HG03432 (cell line): ENCODE data around the gene TOR1B.
"Not testable (repeated sequence)": the region's sequence is repeated elsewhere in the genome, so short reads cannot be mapped to it uniquely, and the experiment has no call there.

ENCODE experiments used
- ATAC-seq: cut with Tn5 transposase; IDR thresholded peaks from one replicate; pipeline ENCODE4 v1.9.1; 2021; ENCODE audit warnings: mild to moderate bottlenecking, moderate library complexity; ENCODE audit not compliant: unreplicated experiment

Gene TOR1B, protein sequence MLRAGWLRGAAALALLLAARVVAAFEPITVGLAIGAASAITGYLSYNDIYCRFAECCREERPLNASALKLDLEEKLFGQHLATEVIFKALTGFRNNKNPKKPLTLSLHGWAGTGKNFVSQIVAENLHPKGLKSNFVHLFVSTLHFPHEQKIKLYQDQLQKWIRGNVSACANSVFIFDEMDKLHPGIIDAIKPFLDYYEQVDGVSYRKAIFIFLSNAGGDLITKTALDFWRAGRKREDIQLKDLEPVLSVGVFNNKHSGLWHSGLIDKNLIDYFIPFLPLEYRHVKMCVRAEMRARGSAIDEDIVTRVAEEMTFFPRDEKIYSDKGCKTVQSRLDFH

DNA sequence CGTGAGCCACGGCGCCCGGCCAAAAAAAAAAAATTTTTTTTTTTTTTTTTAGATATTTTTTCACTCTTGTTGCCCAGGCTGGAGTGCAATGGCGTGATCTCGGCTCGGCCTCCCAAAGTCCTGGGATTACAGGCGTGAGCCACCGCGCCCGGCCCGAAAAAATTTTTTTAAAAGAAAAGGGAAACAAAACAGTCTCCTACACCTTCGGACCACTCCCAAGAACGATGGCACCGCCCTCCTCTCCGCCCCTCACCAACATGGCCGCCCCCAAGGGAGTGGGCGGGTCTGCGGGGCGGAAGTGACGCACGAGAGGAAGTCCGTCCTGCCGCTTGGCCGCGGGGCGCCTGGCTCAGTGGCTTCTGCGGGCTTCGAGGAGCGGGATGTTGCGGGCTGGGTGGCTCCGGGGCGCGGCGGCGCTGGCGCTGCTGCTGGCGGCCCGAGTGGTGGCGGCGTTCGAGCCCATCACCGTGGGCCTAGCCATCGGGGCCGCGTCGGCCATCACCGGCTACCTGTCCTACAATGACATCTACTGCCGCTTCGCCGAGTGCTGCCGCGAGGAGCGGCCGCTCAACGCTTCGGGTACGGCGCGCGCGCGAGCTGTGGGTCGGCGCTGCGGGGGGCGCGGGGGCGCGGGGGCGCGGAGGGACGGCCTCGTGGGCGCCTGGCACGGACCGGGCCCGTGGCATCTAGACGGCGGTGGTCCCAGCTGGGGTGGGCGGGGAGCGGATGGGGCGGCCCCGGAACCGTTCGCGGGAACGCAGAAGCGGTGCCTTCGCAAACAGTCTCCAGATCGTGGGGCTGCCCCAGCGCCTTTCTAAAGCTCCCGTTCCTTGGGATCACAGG is at the start of gene TOR1B:
Gene TOR1B, plus strand, starts transcription at position 352 of the 843 bp plus-strand sequence. Its CDS starts 29 bp downstream, at position 381.
- peak; percentile 96 for ATAC-seq

DNA sequence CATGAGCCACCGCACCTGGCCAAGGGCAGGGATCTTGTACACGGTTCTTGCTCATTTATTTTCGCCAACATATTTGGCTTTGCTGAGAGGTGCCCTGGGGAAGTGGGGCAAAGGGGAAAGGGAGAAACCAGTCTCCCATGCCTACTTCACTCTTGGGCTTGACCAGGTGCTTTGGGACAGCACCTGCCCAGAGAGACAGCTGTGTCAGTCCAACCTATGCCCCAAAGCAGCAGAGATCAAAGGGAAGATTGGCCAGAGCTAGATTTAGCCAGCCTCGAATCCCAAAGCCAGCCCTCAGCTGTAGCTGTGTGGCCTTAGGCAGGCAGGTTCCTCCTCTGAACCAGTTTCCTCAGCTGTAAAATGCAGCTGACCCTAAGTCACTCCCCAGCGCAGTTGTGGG is 47.8 kb upstream of the TOR1B start:
- ATAC-seq, result no peak

DNA sequence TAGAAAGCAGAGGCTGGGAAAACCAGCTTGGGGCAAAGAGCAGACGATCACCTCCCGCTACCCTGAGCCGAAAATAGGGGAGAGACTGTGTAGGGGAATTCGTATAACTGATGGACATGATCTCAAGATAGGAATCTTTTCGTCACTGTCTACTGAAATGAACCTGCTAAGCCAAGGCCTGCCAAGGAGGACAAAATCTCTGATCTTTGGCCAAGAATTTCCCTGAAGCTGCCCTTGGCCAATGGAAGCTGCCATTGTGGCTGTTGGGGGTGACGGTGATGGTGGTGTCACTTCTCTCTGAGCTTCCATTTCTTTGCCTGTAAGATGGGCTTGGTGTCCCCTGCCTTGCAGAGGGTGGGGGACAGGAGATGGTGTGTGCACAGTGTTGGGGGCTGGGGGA is 46.8 kb upstream of the TOR1B start:
- no peak for ATAC-seq

DNA sequence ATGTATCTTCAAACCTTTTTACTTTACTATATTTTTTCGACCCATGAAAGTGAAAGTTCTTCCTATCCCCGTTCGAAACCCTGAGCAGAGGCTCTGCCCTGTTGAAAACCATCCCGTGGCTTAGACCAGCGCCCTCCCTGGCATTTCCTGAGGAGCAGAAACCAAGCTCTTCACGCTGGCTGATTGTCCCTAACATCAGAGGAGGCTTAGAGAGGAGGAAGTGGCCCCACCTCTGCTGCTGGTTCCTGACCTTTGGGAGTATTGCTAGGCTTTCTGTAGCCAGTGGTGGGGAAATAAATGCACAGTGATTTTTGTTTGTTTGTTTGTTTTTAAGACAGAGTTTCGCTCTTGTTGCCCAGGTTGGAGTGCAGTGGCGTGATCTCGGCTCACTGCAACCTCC is 45.9 kb upstream of the TOR1B start:
- no peak for ATAC-seq

DNA sequence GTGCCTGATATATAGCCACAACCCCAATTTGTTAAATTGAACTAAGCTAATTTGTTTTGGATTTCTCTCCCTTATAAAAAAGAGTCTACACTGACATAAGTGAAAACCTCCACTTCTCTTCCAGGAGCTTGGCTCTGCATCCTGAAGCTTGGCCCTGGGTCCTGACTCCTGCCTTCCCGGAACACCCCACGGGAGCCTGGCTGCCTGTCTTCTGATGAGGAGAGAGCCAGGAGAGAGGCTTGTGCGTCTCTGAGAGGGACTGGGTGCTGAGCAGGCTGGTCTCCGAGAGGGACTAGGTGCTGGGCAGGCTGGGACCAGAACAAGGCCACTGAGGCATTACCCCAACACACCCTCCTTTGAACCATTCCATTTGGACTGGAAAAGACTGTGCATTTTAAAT is 43.7 kb upstream of the TOR1B start:
- no peak for ATAC-seq

DNA sequence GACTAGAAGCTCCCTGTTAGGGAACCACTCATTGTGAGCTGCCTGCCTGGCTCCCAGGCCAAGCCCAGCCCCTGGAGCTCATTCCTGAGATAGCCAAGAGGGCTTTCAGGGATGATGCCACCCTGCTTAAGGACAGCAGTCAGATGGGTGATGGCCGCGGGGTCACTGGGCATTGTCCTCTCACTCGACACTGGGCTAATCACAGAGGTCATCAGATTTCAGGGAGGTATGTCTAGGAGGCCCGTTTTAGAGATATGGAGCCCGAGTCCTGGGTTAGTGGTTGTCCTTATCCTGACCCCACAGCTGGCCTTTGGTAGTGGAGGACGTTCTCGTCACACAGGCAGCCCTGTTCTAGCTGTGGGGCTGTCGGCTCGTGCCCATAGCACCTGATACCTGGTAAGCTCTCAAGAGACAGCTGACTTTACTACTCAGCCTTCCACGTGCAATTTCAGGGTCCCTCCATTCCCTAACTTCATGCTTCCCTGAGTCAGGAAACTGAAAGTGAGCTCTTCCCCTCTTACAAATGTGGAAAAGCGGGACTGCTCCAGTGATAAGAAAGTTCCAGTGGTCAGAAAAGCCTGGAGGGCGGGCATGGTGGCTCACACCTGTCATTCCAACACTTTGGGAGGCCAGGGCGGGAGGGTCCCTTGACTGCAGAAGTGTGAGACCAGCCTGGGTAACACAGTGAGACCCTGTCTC is 43.0 kb upstream of the TOR1B start:
- no peak for ATAC-seq

DNA sequence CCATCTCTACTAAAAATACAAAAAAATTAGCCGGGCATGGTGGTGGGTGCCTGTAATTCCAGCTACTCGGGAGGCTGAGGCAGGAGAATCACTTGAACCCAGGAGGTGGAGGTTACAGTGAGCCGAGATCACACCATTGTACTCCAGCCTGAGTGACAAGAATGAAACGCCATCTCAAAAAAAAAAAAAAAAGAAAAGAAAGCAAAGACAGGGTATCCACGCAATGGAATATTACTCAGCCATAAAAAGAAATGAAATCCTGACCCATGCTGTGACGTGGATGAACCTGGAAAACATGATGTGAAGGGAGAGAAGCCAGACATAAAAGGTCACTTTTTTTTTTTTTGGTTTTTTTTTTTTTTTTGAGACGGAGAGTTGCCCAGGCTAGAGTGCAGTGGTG is 42.2 kb upstream of the TOR1B start:
- not testable (repeated sequence) for ATAC-seq

DNA sequence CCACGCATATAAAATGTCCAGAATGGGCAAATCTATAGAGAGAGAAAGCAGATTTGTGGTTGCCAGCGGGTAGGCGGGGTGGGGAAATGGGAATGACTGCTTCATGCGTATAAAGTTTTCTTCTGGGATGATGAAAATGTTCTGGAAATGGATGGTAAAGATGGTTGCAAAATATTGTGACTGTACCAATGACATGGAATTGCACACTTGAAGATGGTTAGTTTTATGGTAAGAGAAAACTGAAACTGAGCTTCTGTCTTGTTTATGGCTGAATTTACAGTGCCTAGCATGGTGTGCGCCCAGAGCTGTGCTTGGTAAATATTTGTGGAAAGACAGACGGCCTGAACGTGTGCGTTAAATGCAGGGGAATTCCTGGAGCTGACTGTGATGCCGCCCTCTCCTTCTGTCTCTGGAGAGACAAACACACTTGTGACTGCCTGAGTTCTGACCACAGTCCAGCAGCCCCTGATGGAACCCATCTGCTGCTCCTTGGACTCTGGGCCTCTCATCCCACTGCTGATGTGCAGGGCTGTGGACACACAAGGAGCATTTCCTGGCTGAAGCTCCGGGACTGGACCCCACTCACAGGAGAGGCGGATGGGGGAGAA is 41.6 kb upstream of the TOR1B start:
- no peak for ATAC-seq

DNA sequence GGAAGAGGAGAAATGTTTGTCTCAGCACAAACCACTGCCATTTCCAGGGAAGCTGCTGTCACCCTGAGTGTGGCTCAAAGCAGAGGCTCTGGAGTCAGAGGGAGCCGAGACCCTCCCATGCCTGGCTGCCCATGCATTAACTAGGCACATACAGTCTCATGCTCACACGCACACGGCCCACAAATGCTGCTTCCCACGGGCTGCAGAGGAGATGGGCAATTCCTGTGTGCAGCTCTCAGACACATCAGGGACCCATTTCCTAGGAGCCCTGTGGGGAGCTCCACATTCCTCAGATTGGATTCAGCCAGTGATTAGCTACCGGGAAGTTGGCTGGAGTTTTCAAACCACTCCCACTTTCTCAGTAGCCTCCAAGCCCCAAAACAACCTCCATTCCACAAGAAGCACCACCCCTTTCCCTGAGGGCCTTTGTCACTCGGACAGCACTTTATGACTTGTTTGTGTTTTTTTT is 41.0 kb upstream of the TOR1B start:
- no peak for ATAC-seq

DNA sequence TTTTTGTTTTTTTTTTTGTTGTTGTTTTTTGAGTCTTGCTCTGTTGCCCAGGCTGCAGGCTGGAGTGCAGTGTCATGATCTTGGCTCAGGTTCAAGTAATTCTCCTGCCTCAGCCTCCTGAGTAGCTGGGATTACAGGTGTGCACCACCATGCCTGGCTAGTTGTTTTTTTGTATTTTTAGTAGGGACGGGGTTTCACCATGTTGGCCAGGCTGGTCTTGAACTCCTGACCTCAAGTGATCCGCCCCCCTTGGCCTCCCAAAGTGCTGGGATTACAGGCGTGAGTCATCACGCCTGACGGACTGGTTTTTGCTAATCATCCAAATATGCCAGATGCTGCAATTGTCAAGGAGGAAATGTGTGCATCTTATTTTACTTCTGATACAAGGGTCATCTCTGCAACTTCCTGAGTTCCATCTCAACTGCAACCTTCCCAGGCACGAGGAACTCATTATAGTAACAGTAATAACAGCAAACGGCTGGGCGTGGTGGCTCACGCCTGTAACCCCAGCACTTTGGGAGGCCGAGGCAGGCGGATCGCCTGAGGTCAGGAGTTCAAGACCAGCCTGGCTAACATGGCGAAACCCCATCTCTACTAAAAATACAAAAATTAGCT is 40.5 kb upstream of the TOR1B start:
- ATAC-seq, result not testable (repeated sequence)

DNA sequence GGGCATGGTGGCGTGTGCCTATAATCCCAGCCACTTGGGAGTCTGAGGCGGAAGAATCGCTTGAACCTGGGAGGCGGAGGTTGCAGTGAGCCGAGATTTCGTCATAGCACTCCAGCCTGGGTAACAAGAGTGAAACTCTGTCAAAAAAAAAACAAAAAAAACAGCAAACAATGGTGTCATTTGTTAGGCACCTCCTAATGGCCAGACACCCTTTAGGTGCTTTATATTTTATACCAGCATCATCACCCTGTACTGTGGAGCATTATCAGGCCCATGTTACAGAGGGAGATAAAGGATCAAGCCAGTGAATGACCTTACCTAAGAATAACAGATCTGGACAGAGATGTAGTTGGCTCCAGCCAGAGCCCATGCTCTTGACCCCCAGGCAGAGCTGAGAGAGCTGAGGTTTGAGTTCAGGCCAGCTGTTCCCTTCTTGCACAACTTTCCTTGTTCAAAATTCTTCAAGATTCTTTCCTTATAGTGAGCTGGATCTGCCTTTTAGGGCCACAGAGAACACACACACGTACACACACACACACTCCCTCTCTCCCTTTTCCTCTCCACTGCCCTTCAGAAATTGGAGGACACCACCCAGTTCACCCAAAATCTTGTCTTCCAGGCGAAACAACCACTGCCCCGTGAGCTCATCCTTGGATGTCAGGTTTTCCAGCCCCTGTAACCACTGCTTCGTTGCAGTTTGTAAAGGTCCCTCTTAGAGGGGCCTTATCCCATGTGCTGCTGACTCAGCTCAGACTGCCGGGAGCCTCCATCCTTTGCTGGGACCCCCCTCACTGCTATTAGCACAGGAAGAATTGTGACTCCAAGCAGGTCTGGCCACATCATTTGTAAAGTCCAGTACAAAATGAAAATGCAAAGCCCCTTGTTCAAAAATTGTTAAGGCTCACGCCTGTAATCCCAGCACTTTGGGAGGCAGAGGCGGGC is 39.7 kb upstream of the TOR1B start:
- no peak for ATAC-seq

DNA sequence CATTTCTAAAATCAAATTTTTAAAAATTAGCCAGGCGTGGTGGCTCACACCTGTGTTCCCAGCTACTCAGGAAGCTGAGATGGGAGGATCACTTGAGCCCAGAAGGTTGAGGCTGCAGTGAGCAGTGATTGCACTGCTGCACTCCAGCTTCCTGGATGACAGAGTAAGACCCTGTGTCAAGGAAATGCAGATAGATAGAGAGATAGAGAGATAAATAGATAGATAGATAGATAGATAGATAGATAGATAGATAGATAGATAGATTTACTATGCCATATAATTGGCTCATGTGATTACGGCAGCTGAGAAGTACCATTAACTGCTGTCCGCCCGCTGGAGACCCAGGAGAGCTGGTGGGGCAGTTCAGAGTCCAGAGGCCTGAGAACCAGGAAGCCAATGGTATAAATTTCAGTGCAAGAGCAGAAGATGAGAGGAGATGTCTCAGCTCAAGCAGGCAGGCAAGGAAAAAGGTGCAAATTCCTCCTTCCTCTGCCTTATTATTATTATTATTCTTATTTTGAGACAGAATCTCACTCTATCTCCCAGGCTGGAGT is 37.1 kb upstream of the TOR1B start:
- ATAC-seq, result no peak

DNA sequence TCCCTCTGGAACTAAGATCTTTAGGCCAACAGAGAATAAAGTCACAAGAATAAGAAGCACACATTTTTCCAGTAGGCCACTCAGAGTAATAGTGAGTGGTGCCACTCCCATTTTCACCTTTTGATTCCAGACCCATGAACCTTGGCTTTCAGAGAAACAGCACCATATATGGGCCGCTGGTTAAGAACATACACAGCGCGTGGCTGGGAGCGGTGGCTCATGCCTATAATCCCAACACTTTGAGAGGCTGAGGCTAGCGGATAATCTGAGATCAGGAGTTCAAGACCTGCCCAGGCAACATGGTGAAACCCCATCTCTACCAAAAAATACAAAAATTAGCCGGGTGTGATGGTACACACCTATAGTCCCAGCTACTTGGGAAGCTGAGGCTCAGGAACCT is 34.5 kb upstream of the TOR1B start:
- no peak for ATAC-seq

DNA sequence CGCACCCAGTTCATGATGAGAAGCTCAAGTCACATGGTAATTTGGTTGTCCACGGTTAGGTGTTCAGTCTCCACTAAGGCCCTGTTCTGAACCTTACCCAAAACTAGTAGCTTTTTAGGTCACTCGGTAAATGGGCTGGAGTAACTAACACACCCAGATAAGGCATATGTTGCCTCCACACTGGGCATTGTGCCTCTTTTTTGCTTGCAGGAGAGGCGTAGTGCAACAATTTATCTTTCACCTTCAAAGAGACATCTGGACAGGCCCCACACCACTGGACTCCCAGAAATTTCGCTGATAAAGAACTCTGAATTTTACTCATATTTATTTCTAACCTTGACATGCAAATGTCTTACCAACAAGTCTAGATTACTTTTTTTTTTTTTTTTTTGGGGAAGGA is 33.3 kb upstream of the TOR1B start:
- no peak for ATAC-seq

DNA sequence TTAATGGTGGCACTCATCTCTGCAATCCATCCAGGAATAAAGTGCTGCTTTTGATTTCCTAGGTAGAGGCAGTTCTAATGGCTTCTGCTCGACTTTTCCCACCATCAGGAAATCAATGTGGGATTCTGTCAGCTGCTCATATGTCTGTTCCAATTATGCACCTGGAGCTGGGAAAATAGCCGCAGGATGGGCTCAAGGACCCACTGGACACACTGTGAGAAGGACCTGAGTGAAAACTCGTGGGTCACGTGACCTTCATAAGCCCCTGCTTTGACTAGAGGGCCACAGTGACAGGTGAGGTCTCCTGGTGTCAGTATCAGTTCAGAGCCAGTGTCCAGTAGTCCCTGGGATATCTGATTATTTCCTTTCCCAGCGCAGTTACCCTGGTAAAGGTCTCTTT is 32.2 kb upstream of the TOR1B start:
- ATAC-seq, result no peak

DNA sequence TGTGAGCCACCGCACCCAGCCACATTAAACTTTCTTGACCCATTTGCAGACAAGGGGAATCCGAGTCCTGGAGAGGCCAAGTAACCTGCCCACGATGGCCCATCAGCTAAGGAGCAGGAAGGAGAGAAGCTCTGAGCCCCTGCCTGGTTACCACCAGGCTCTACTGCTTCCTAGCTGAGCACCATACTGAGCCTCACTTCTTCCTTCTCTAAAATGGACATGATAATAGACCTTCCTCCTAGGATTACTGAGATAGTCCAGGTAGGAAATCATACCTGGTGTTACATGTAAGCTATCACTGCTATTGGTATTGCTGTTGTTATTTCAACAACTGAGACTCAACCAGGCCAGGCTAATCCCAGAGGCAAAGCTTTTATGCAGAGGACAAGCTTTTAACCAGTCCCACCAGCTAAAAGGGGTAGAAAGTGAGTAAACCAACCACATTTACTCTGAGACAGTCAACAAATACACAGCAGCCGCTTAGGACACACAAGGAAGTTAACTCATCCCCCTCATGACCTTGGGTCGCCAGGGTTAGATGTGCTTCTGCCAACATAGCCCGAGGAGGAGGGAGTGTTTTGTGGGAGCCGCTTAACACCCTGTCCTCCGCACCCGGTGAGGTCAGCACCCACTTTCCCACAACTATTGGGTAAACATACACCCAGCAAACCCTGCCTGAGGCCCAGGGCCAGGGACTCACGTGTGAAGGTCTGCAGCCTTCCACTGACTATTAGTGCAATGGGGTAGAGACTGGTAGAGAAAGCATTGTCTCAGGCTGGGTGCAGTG is 29.5 kb upstream of the TOR1B start:
- ATAC-seq, result no peak

DNA sequence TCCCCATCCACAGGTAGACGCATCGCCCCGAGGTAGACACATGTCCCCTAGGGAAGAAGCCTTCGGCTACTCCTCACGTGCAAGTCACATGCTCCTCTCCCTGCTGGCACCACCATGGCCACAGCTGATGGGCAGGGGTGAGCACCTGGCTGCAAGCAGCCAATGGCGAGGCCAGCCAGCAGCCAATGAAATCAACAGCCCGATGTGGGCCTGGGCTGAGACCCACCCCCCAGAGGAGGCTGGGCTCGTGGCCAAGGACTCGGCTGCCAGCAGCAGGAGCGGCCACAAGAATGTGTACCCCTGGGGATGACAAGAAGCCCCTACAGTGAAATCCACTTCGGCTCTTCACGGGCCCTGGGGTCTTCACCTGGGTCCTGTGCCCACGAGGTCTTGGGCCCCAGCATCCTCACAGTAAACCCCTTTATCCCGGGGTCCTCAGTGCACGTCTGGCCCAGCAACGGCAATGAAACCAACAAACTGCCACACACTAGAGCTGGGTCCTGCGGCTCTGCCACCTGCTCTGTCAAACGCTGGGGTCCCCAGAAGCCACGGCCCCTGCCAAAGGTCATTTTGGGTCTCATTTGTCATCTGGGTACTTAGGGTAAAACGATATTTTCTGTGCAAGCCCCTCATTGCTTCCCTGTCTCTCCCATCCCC is 28.1 kb upstream of the TOR1B start:
- no peak for ATAC-seq

DNA sequence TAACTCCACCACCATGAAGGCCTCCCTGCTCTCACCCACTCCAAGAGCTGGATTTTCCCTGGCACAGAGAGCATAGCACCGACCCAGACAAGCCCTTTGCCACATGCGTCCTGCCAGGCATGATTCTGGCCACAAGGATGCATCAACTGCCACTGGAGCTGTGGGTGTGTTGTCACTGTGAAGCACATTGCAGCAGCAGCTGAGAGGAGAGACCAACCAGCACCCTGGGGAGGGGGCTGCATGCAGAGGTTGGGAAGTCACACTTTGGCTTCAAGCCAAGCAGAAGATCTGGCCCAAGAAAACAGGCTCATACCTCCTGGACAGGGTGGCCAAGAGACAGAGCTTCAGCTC is 27.6 kb upstream of the TOR1B start:
- no peak for ATAC-seq
